ENCODE results near the gene SUN3.
"Not testable (repeated sequence)": the region's sequence is repeated elsewhere in the genome, so short reads cannot be mapped to it uniquely, and the experiment has no call there.

SUN3 gene

GRCh38 chr7:47991741-47992311 lies 37.1 kb downstream of the SUN3 start:
- DNase-seq (ENCODE audit: low spot score) = peak; percentile 87
- TF ChIP-seq CTCF (IDR thresholded peaks at IDR 0.05; ENCODE audit: extremely low read depth, missing control alignments) = peak; percentile 50

- no peak for DNase-seq (ENCODE audit: low spot score)
- no peak for TF ChIP-seq CTCF (IDR thresholded peaks at IDR 0.05; ENCODE audit: extremely low read depth, missing control alignments)
Observed at GRCh38 chr7:47991270-47991669, 37.6 kb downstream of the SUN3 start.

- TF ChIP-seq CTCF (IDR thresholded peaks at IDR 0.05; ENCODE audit: extremely low read depth, missing control alignments) = no peak
Observed at GRCh38 chr7:47990592-47990991, 38.3 kb downstream of the SUN3 start.

GRCh38 chr7:47989607-47990400 lies 39.1 kb downstream of the SUN3 start:
- DNase-seq (ENCODE audit: low spot score) = not testable (repeated sequence)

More at GRCh38 chr7:47990592-47990991, 38.3 kb downstream of the SUN3 start:
- DNase-seq (ENCODE audit: low spot score) = no peak

GRCh38 chr7:47988496-47989386 lies 40.2 kb downstream of the SUN3 start:
- DNase-seq (ENCODE audit: low spot score) = no peak
- peak; percentile 25 for TF ChIP-seq CTCF (IDR thresholded peaks at IDR 0.05; ENCODE audit: extremely low read depth, missing control alignments)

GRCh38 chr7:47982610-47983009 lies 46.3 kb downstream of the SUN3 start:
- no peak for DNase-seq (ENCODE audit: low spot score)
- no peak for TF ChIP-seq CTCF (IDR thresholded peaks at IDR 0.05; ENCODE audit: extremely low read depth, missing control alignments)

- not testable (repeated sequence) for DNase-seq (ENCODE audit: low spot score)
Observed at GRCh38 chr7:47980648-47981047, 48.3 kb downstream of the SUN3 start.

GRCh38 chr7:47979832-47980181 lies 49.1 kb downstream of the SUN3 start:
- no peak for TF ChIP-seq CTCF (IDR thresholded peaks at IDR 0.05; ENCODE audit: extremely low read depth, missing control alignments)
- no peak for DNase-seq (ENCODE audit: low spot score)

All from GM20000 (cell line).